GM12892 (cell line): Measurements from ENCODE around the gene IP6K3.

Source experiments
- DNase-seq: peaks from one replicate; pipeline ENCODE4 v3.0.0; 2011; ENCODE audit not compliant: insufficient read length
- FAIRE-seq: peaks from 2 replicates; lab custom pipeline; 2011; peaks lifted over from hg19 to GRCh38; lab: Jason Lieb, UNC
- POLR2A ChIP-seq: IDR thresholded peaks from 2 replicates; pipeline ENCODE4 v1.6.1; 2011; ENCODE audit warnings: low read depth, low read length, control low read depth
- POLR2AphosphoS5 ChIP-seq: IDR thresholded peaks from 2 replicates; pipeline ENCODE4 v1.6.1; 2011; ENCODE audit warnings: low read depth, low read length, control low read depth
- TAF1 ChIP-seq: IDR thresholded peaks from 2 replicates; pipeline ENCODE4 v1.6.1; 2011; ENCODE audit warnings: low read depth, mild to moderate bottlenecking, control low read depth, low read length, borderline replicate concordance

Gene IP6K3

GRCh38 chr6:33678932-33679490, 67.7 kb downstream of the IP6K3 start:
- DNase-seq (no peak), FAIRE-seq (no peak)
- TF ChIP-seq POLR2A (no peak), POLR2AphosphoS5 (no peak), TAF1 (no peak)

- no peak for FAIRE-seq
- TF ChIP-seq POLR2A (no peak), TAF1 (no peak), POLR2AphosphoS5 (no peak)
Observed at GRCh38 chr6:33678233-33678931, 68.3 kb downstream of the IP6K3 start.

GRCh38 chr6:33677689-33678088, 69.0 kb downstream of the IP6K3 start:
- FAIRE-seq: no peak
- TF ChIP-seq TAF1 (no peak), POLR2AphosphoS5 (no peak), POLR2A (no peak)
- no peak for DNase-seq

More at GRCh38 chr6:33678233-33678931, 68.3 kb downstream of the IP6K3 start:
- DNase-seq: no peak

GRCh38 chr6:33677143-33677660, 69.5 kb downstream of the IP6K3 start:
- TF ChIP-seq POLR2AphosphoS5 (no peak), POLR2A (no peak), TAF1 (no peak)
- DNase-seq (no peak), FAIRE-seq (no peak)

GRCh38 chr6:33676416-33677142, 70.1 kb downstream of the IP6K3 start:
- no peak for FAIRE-seq

GRCh38 chr6:33675968-33676367, 70.7 kb downstream of the IP6K3 start:
- FAIRE-seq (no peak), DNase-seq (no peak)

More at GRCh38 chr6:33676416-33677142, 70.1 kb downstream of the IP6K3 start:
- TF ChIP-seq POLR2A (no peak), TAF1 (no peak), POLR2AphosphoS5 (no peak)
- DNase-seq: no peak

GRCh38 chr6:33673851-33674250, 72.9 kb downstream of the IP6K3 start:
- no peak for FAIRE-seq
- TF ChIP-seq POLR2A: no peak
- no peak for TF ChIP-seq POLR2AphosphoS5
- TF ChIP-seq TAF1: no peak
- no peak for DNase-seq

More at GRCh38 chr6:33675968-33676367, 70.7 kb downstream of the IP6K3 start:
- TF ChIP-seq POLR2AphosphoS5 (no peak), TAF1 (no peak), POLR2A (no peak)

GRCh38 chr6:33672808-33673207, 73.9 kb downstream of the IP6K3 start:
- TF ChIP-seq POLR2AphosphoS5 (no peak), TAF1 (no peak), POLR2A (no peak)
- DNase-seq (no peak), FAIRE-seq (no peak)

DNA sequence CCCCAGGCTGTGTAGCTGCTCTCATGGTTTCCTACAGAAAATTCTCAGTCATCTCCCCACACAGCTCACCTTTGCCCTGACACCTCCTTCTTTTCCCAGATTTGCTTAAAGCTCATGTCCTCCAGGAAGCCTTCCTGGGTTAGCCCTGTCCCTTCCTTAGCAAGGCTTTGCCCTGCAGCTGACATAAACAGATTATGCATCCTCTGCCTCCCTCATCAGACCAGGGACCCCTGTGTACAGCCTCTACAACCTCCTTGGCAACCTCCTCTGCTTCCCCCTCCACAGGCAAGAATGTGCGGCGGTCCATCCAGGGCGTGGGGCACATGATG, 75.0 kb downstream of the IP6K3 start:
- DNase-seq (no peak), FAIRE-seq (no peak)
- TF ChIP-seq TAF1 (no peak), POLR2AphosphoS5 (no peak), POLR2A (no peak)
